Activated CD4-positive, alpha-beta T cell treated with anti-CD3 and anti-CD28 coated beads for 4 hours (primary cell): Measurements from ENCODE around the gene TBC1D22A.
A peak's percentile ranks its signal among the peaks of the same experiment; 100 is the strongest.
"Not testable (repeated sequence)": the region's sequence is repeated elsewhere in the genome, so short reads cannot be mapped to it uniquely, and the experiment has no call there.

ENCODE experiments used
- DNase-seq, 2 donors: peaks; one replicate each; pipeline ENCODE4 v3.0.0-alpha.2; 2020

TBC1D22A gene

DNA sequence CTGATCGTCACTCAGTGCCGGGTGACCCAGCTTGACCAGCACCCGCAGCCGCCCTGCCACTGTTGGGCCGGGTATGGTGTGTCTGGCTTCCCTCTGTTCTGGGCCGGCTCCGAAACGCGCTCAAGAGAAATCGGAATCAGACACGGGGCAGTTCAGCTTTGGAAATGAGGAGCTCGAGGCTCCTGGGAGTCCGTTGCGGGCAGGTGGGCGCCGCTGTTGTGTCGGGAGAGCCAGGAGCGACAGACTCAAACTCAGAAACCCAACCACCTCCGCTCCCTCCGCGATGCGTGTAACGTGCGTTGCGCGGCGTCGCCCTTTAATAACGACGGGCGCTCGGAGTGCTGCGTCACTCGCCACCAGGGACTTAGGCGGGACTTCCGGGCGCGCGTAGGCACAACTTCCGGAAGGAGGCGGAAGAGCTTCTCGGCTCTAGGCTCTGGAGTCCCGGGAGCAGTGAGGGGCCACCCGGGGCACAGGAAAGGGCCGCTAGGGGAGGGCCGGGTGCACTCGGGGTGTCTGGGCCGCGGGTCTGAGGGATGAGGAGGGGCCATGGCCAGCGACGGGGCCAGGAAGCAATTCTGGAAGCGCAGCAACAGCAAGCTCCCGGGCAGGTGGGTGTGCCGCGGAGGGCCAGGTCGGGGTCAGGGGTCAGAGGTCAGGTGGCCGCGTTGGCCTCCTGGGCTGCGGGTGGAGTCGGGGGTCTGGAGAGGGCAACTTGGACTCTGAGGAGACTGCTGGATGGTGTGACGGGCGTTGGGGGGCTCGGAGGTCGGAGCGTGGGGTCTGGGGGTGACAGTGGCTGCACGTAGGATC, at the start of gene TBC1D22A:
TSS of gene TBC1D22A (plus strand) at position 413 of the 813 bp plus-strand sequence. CDS start at position 550, 137 bp downstream.
- DNase-seq: peak; percentile 92 to 95

DNA sequence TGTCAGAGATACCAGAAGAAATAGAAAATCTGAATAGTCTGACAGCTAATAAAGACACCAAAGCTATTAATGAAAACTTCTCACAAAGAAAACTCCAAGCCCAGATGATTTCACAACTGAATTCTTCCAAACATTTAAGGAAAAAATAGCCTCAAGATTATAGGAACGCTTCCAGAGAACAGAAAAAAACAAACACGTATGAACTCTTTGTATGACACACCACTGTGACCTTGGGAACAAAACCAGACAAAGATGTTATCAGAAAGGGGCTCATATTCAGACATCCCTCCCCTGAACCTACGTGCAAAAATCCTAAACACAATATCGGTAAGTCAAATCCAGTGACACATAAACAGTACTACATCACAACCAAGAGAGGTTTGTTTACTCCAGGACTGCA, 47.9 kb upstream of the TBC1D22A start:
- no peak for DNase-seq

DNA sequence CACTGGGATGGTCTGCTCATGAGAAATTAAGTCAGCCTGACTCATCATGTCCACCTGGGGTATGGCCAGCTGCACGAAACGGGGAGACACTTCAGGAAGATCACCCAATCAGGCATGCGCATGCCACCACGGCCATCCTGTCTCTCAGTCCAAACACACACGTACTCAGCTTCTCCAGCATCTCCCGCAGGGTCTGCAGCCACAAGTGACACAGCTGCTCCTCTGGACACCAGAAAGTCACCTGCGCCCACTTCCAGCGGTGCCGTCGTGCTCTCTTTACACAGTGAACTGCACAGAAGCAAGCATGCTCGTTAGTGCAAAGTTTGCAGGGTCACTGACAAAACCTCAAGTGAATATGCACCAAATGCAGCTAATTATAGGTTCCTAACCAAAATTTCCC, 42.5 kb upstream of the TBC1D22A start:
- DNase-seq: no peak

- no peak for DNase-seq
These were observed 40.9 kb upstream of the TBC1D22A start for GRCh38 chr22:46721501-46722085.

GRCh38 chr22:46723882-46724281, 38.6 kb upstream of the TBC1D22A start:
- DNase-seq: no peak

DNA sequence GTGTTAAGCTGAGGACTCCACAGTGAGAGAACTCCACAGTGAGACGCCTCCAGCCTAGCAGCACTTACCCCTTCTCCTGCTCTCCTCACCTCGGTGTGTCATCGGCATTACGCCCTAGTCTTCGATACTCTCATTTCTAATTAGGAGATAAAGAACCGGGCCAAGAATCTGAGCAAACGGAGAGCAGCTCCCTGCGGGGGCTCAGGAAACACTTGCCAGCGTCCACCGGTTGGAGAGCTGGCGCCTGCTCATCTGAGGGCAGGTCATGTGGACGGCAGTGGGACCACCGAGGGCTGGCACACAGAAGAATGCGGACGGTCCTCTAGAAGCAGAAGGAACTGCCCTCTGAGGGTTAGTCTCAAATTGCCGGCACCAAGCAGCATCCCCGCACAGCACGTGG, 37.4 kb upstream of the TBC1D22A start:
- no peak for DNase-seq

DNA sequence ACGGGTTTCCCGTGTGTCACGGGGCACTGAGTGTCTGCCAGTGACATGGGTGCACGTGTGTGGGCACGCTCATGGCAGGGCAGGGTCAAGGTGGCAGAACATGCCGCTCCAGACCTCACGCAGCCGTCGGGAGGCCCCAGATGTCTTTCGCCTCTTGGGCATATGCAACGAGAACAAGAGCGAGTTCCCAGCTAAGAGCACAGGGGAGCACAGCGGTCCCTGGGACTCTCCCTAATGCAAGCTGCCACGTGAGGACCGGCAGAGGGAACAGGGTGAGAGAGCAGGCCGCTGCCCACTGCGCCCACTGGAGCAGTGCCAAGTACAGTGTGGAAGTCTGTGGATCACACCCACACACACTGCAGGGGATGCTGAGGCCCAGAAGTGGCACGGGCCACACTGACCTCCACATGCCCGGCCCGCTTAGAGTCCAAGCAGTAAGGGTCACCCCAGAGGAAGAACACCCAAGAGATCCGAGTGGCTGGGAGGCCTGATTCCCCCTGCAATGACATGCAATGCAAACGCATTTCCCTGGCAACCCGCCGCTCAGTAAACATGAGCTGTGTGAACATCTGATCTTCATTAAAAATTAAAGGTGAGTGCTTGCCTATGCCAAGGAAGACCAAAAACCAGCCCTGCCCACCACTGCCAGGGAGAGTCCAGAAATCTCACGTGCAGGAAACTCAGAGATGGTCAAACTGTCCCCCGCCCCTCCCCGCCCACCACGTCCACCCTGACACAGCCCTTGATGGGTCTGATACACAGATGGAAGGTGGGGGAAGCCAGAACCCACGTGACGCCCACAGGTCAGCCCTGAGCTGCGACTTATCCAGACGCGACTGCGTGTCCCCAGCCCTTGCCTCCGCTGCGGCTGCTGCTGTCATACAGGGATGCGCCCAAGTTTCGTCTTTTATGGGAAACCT, 36.1 kb upstream of the TBC1D22A start:
- DNase-seq: no peak

GRCh38 chr22:46726986-46727317, 35.5 kb upstream of the TBC1D22A start:
- no peak for DNase-seq

- DNase-seq: no peak
These were observed 34.6 kb upstream of the TBC1D22A start for GRCh38 chr22:46727813-46728364.

- no peak for DNase-seq
These were observed 34.0 kb upstream of the TBC1D22A start for GRCh38 chr22:46728470-46728869.

DNA sequence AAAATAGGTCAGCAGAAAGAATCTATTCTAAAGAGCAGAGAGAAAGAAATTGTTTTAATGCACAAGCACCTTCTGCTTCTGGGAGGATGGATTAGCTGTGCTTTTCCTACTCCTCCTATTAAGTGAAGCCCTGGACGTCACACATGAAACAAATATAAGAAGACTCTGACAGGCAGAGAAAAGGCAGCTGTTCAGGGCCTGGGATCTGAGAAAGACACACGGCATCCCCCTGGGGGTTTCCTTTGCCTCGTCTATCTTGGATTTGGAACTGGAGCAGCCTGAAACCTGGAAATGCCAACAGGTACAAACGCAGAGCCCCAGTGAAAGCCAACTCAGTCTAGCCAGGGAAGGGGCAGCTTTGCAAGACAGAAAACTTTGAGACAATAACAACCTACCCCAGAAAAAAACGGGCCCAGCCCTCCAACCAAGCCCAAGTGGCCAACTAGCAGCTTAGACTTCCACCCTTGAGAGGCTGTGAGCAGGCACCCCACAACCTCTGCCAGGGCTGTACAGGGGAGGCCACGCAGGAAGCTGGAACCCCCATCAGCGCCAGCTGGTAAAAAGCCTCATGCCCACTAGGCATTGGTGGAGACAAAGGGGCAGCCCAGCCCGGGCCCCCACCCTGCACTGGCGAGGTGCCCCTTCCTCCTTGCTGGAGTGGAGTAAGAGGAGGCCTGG, 31.7 kb upstream of the TBC1D22A start:
- no peak for DNase-seq

GRCh38 chr22:46731246-46732040, 31.0 kb upstream of the TBC1D22A start:
- DNase-seq: peak in 1 of 2 donors; percentile 17

- DNase-seq: no peak
These were observed 30.4 kb upstream of the TBC1D22A start for GRCh38 chr22:46732041-46732379.

- no peak for DNase-seq
These were observed 29.9 kb upstream of the TBC1D22A start for GRCh38 chr22:46732513-46732912.

GRCh38 chr22:46734213-46734722, 28.2 kb upstream of the TBC1D22A start:
- not testable (repeated sequence) for DNase-seq

DNA sequence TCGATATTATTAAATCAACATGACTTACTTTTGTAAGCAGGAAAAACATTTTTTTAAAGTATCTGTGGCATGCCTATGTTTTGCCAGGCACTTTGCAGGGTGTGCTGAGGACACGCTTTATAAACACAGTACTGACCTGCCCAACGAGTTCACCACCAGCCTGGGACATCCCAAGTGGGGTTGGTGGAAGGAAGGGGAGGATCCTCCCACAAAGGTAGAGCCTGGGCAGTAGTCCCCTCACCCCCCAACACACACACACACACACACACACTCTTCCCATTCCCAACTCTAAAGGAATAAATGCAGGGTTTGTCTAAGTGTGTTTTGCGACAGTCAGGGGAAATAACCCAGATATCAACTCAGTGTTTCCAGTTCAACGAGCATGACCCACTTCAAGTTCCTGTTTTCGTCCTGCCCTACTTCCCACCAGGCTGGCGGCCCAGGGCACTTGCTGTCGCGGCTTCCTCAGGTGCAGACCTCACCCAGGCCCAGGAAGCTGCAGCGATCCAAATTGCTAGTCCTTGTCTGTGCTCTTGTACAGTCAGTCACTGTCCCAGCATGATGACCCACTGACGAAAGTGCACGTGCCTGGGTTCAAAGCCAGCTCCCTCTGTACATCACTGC, 27.5 kb upstream of the TBC1D22A start:
- DNase-seq: peak; percentile 57 to 66

- DNase-seq: no peak
These were observed 26.5 kb upstream of the TBC1D22A start for GRCh38 chr22:46735747-46736608.

GRCh38 chr22:46736705-46737104, 25.7 kb upstream of the TBC1D22A start:
- DNase-seq: no peak

DNA sequence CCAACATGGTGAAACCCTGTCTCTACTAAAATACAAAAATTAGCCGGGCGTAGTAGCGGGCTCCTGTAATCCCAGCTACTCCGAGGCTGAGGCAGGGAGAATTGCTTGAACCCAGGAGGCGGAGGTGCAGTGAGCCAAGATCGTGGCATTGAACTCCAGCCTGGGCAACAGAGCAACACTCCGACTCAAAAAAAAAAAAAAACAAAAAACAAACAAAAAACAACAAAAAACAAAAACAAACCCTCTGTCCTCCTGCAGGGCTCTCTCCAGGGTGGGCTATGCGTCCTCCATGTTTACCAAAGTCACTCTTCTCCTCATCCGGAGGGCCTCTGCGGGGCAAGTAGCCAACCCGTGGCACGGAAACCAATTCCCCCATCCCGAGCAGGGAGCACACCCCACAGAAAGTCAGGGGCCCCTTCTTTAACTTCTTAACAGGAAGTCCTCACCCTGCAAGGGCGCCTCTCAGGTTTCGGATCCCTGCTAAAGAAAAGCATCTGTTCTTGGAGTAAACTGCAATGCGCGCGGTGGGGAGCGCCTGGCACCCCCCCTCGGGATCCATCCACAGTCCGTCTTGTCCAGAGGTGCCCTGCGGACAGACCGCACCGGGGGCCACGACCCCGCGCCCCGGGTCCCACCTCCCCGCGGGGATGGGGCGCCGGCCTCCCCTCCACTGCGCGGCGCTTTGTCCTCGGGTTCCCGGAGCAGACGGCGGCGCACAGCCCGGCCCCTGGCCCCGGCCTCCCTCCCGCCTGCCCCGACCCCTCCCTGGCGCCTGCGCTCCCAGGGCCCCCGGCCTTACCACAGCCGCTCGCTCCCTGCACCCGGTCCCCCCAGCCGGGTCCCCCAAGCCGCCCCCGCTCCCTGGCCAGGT, 25.1 kb upstream of the TBC1D22A start:
- DNase-seq: peak; percentile 28 to 35
